IPS-NIHi7 (cell line): ENCODE results near the gene LDLRAD4.

ENCODE experiments used
- DNase-seq: peaks from one replicate; pipeline ENCODE4 v3.0.0; 2012; ENCODE audit warnings: mixed read lengths; ENCODE audit errors: extremely low spot score

Gene LDLRAD4

DNA sequence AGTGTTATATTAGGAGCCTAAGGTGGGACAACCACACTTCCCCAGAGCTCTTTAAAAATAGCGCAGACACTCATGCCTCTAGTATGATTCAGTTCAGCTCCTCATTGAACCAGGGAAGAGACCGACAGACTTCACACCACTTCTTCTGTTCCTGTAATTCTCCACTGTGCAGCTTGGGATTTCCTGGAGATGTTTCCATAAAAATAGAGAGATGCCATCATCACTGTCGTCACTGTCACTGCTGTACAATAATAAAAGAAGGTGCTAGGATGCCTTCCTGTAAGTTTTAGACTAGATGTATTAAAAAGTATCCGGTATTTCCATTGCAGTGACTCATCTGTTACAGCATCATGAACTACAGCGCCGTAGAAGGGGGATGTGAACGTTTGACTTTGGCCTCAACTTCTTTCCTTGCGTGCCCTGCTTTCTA, 396.9 kb downstream of the LDLRAD4 start:
- DNase-seq = no peak

DNA sequence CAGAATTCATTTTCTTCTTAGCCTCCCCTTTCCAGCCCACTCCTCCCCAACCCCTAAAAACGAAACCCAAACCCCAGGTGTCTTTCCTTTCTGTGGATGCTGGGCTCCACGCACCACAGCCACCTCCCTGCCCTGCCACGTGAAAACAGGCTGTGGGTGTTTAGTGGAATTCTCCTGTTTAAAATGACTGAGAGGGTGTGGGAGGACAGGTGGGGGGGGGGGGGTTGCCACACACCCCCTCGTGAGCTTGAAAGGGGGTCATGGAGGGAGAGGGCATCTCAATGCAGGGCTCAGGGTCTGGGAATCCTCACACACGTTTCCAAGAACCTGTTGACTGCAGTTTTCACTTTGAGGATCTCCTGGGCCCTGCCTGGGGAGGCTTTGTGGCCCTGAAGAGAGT, 397.5 kb downstream of the LDLRAD4 start:
- no peak for DNase-seq

DNA sequence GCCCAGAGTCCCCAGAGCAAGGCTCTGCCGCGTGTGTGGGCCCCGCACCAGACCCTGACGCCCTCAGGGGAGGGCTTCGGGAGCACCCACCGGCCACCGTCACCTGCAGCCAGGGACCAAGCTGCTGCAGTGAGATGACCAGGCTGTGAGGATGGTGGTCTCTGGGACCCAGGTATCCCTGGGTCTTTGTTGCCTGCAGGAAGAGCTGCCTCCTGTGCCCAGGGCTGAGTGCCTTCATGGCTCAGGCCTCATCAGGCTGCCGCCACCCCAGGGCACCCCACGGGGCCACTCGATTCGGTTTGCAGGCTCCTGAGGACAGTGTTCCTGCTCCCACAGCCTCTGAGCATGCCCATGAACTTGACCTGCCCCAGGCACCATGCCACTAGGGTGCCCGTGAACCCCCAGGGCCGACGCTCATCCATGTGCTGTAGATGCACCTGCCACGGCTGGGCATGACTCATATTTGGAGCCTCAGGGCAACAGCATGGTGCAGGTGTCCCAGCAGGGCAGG, 398.0 kb downstream of the LDLRAD4 start:
- no peak for DNase-seq

DNA sequence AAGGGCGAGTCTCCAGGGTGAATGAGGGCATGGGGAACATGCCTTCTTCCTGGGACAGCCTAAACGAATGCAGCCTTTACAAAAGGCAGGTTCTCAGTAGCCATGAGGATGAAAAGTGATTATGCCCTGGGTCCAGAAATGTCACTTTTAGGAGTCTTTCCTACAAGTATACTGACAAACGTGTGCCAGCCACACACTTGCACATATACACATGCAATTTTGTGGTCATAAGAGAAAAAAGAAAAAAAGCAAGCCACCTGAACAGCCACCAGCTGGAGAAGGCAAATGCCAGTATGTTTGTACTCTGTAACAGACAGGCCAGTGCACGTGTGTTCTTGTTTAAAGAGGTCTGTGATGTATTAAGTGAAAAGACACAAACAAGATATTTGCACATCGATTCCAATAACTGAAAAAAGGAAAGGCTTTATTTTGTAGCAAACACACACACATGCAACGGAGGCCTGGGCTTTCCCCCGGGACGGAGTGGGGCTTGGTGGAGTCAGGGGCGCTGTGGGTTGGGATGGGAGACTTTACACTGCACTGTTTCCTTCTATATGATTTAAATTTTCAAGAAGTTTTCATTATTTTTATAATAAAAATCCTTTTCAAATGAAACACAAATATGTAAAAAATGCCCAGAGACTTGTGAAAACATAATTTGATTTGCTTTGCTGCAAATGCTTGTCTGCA, 399.4 kb downstream of the LDLRAD4 start:
- no peak for DNase-seq

DNA sequence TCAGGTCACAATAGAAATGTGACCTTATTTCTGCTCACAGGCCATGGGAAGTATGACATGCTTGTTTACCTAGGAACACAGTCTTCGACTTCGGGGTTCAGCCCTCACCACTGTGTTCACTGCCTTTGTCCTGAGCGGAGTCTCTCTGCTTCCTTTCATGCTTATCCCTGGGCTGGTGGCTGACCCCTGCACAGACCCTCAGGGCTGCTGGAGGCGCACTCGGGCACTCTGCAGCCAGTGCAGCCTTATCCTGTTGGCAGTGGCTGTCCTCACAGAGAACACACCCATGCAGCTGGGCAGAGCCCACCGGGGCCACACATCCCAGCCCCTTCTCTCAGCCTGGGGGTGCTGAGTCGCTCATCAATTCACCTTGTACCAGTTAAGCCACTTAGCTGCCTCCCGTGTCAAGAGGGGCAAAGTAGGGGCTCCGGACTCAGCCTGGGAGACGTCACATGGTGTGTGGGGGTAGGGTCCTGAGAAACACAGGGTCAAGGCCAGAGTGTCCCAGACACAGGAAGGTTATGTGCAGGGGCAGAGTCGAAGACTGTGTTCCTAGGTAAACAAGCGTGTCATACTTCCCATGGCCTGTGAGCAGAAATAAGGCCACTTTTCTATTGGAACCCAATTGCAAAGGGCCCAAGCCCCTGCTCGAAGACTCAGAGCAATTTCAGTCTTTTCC, 400.3 kb downstream of the LDLRAD4 start:
- DNase-seq = no peak

DNA sequence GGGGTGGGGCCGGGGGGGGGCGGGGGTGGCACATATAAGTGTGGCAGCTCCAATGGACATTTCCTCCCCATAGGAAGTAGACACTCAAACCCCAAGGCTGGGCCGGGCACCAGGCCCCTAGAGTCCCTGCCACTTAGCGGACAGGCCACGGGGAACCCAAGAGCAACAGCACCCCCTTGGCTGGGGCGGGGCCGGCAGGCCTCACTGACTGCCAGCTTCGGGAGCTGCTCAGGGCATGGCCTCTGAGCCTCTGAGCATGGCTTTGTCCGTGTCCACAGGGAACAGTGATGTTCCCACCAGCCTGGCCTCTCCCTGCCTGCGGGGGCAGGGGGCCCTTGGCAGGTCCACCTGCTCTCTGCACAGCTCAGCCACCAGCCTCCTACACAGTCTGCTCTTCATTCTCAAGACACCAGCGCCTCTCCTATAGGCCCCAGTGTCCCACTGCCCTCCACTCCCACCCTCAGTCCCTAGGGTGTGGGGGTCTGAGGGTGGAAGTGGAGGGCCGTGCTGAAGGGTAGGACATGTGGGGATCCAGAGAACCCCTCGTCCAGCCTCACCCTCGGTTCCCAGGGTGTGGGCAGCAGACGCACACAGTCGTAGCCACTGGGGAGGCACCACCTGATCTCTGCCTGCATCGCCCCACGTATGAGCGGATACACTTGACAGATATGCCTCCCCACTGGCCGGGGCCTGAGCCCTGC, 401.1 kb downstream of the LDLRAD4 start:
- DNase-seq = no peak

DNA sequence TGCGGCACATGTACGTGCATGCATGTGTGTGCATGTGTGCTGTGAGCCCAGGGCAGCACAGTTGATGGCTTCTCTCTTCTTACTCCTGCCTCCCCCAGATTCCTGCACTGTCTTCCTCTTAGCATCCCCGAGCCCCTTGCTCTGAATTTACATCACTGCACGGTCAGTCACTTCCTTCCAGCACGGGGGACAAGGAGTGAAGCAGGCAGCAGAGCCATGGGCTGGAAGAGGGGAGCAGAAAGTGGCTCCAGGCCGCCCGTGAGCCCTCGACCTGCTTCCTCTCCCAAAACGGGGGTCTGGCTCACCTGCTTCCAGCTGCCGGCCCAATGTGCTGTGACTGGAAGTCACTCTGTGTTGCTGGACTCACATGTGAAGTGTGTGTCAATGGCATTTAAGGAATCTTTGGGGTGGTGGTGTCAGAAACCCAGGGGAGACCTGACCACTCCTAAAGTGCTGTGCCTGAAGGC, 401.7 kb downstream of the LDLRAD4 start:
- no peak for DNase-seq

DNA sequence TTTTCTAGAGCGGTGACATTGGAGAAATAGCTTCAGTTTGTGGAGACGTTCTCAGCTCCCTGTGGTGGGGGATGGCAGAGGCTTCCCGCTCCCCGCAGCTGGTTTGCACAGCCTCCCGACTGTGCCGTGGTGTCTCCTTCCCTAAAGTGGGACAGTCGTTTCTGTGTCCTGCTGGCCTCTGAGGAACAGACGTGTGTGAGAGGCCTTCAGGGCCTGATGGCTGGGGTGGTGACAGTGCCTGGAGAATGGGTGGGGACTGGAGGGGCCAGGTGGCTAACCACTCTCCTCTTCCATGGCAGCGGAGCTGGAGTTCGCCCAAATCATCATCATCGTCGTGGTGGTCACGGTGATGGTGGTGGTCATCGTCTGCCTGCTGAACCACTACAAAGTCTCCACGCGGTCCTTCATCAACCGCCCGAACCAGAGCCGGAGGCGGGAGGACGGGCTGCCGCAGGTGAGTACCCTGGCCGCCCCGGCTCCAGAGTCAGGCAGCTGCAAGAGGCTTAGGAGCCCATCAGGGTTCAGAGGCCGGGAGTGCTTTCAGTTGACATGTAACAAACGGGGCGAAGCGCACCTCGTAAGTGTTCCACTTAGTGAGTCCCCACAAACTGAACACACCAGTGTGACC, 402.4 kb downstream of the LDLRAD4 start:
- DNase-seq = no peak

DNA sequence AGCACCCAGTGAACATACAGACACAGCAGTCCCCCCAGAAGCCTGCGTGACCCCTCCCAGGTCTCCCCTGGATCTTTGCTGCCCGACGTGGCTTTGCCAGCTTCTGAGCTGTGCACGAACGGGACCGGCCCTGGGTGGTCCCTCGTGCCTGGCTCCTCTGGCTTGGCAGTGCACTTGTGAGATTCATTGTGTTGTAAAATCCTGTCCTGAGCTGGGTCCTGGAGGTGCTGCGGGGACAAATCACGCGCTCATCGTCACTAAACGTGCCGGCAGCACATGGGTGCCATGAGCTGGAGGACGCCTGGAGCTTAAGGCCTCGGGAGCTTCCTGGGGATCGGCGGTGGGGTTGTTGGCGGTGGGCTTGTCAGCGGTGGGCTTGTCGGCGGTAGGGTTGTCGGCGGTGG, 402.9 kb downstream of the LDLRAD4 start:
- DNase-seq = no peak

DNA sequence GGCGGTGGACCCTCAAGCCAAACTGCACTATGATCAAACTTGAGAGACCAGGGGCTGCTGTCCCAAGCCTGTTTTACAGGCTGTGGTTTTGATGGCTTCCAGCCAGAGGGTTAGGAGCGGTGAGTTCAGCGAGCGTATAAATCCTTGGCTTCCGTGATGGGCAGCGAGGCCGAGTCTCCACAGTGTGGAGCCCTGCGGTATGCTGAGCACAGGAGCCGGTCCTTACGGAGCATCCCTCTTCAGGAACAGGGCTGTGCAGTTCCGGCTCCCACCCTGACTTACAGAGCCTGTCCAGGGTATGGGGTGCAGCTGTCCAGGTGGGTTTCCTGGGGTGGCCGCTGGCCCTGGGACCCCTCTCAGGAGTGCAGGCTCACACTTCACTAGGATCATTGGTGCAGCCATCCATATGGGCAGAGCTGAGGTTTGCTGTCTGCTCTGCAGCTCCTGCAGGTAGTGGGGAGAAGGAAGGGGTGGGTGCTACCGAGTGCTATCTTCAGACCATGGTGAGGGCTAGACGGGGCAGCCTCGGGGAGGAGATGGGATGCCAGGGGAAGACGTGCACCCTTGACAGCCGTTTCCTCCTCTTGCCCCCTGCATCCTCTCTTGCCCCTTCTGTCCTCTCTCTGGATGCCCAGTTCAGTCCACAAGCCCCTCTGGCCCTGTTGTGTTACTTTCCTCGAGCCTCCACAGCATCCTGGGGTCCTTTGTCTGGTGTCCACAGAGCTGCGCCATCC, 403.5 kb downstream of the LDLRAD4 start:
- no peak for DNase-seq

DNA sequence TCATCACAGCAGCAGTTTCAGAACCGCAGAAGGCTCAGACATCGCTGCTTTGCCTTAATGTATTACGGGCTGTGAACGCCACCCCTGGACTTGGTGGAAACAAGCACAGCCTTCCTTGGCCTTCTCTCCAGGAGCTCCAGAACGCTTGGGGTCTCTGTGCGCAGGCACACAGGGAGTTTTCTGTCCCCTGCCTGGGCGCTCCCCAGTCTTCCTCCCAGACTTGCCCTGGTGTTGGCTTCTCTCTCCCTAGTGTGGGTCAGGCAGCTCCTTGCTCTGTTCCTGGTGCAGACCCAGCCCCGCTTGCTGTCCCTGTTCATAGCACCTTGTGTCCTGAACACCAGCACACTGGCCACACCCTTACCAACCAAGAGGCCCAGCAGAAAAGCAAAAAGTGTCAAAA, 404.2 kb downstream of the LDLRAD4 start:
- DNase-seq = no peak

DNA sequence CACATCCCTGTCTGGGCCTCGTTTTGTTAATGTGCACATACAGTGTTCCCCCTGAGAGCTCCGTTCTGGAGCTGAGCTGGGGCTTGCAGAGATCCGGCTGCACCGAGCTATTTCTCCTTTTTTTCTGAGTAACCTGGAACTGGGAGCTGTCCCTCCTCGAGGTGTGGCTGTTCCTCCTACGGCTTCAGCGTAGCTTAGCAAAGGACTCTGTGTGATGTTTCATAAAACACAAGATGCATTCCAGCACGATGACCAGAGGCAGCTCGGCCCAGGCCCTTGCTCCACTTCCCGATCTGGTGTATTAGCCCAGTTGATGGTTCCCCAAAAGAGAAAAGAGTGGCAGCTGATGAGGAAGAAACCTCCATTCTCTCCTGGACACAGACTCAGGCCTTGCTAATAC, 404.8 kb downstream of the LDLRAD4 start:
- no peak for DNase-seq

DNA sequence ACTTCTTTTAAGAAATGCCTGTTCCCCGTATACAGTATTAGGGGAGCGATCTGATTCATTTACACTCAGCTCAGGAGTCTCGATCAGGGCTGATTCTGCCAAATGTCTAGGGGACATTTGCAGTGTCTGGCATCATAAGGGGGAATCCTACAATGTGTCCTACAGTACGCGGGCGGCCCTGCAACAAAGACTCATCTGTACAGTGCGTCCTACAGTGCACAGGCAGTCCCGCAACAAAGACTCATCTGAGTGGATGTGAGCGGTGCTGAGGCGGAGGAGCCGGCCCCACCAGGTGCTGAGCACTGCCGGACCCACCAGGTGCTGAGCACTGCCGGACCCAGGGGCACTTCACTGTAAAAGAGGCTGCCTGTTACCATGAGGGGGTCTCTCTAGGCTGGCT, 405.3 kb downstream of the LDLRAD4 start:
- DNase-seq = no peak

DNA sequence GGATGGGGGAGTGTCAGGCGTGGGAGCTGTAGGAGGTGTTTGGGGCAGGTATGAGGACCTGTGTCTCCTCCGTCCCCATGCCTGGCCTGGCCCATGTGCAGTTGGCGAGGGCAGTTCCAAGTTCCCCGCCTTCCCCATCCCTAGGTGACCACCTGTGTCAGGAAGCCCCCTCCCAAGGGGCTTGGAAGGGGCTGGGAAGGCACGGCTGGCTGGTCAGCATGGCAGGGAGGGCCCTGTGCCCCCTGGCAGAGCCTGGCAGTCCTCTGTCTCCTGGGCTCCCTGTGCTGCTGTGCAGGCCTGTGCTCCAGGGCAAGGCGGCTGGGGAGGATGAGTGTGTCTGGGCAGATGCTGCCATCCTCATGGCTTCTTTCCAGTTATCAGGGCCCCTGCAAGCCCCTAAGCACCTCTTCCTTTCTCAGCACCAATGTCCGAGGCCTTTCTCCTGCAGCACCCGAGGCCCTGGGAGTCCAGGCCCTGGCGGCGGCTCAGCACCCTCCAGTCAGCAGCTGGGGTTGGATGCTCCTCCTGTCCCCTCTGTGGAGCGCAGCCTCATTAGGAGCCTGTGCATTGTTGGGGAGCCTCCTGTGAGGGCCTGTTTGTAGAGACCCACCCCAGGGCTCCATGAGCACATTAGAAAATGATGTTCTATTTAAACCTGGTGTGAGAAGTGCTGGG, 406.1 kb downstream of the LDLRAD4 start:
- no peak for DNase-seq

DNA sequence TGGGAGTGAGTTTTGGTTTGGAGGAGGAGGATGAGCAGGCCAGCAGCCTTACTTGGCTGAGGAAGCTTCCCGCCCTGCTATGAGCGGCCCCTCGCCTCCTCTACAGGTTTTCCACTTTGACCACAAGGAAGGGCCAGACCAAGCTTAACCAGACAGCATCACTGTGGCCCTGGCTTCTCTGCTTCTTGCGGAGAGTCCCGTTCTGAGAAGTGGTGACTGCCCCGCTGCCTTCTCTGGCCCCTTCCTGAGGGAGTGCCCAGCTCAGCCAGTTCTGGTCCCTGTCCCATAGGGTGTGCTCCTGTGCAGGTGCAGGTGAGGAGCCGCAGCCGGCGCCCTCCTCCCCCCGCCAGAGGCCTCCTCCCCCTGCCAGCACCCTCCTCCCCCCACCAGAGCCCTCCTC, 406.8 kb downstream of the LDLRAD4 start:
- no peak for DNase-seq

DNA sequence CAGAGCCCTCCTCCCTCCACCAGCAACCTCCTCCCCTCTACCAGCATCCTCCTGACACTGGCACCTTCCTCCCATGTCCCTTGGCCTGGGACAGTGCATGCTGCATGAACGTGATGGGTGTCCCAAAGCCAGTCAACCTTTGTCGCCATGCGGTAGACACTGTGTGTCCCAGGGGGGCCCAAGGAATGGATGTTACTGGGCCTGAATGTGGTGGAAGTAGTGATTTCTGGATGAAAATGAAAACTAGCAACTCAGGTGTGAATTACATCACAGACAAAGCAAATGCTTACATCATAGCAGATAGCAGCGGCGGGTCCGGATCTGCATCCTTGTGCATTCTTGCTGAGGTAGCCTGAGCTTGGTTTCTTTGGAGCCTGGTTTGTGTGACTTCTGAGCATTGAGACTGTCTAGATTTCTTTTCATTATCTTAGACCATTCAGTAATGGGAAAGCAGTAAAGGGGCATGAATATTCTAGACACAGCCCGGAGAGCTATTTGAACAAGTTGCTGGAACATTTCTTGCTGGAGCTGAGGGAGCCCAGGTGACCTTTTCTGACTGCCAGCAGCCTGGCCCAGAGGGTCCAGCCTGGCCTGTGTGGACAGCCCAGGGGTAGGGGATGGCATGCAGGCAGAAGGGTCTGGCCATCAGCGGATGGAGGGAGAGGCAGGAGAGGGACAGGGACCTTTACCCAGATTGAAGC, 407.4 kb downstream of the LDLRAD4 start:
- DNase-seq = no peak

DNA sequence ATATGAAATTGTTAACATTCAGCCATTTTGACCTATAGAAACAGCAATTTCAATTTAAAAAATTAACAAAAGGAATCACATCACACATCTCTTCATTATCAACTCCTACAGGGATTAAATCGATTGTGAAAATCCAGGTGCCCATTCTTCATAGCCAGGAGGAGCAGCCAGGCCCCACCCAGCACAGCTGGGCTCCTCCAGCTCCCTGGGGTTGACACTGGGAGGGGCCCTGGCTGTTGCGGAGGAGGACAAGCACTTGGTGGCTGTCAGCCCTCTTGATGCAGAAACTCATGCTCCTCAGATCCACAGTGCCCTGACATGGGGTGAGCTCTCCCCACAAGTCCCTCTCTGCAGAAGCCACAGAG, 408.0 kb downstream of the LDLRAD4 start:
- DNase-seq = no peak

DNA sequence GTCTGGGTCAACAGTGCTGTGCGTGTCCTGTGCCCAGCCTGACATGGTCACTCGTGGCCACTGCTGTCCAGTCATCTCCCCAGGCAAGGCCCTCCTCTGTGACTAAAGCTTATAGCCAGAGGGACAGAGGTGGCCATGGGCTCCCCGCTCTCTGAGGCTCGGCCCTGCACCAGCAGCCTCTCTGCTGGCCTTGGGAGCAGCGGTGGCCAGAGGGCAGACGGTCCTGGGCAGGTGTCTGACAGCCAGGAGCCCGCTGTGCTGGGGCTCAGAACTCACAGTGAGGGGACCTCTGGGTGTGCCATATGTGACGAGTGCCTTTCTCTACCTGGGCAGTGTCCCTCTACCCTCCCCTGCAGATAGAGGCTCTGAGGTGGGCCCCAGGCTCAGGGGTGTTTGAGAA, 409.1 kb downstream of the LDLRAD4 start:
- no peak for DNase-seq

DNA sequence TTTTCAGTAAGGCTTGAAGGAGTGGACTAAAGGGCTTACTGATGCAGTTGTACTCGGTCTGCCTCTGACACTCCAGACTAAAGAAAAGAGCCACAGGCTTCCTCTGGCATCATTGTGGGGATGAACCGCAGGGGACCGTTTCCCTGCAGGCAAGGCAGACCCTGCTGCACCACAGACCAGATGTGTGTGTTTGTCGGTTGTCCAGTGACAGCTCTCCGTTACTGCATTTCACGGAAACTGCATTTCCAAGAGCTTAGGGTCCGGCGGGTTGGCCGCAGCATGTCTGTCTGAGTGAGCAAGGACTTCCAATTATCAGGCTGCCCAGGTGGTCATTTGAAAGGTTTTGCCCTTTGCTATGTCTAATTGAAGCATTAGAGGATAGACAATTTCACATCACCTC, 409.7 kb downstream of the LDLRAD4 start:
- DNase-seq = no peak
